Mesendoderm (in vitro differentiated cells): ENCODE data around the gene WASL.
"Not testable (repeated sequence)": the region's sequence is repeated elsewhere in the genome, so short reads cannot be mapped to it uniquely, and the experiment has no call there.

Source experiments
- DNase-seq: peaks from one replicate; pipeline ENCODE4 v3.0.0; 2013
- H2AK5ac ChIP-seq: 2 replicates; pipeline ENCODE4 v1.6.1; 2013; ENCODE audit warnings: low read length, inconsistent platforms
- H2BK120ac ChIP-seq: 2 replicates; pipeline ENCODE4 v1.6.1; 2013; ENCODE audit warnings: low read depth, mild to moderate bottlenecking, low read length, moderate library complexity, mixed read lengths
- H2BK15ac ChIP-seq: replicated peaks from 2 replicates; pipeline ENCODE4 v1.6.1; 2013; ENCODE audit warnings: low read depth, mild to moderate bottlenecking, moderate library complexity
- H2BK5ac ChIP-seq: 2 replicates; pipeline ENCODE4 v1.6.1; 2013; ENCODE audit warnings: low read length, inconsistent platforms
- H3K18ac ChIP-seq: 2 replicates; pipeline ENCODE4 v1.6.1; 2013; ENCODE audit warnings: mild to moderate bottlenecking, low read length, mixed read lengths
- H3K23ac ChIP-seq: one replicate; pipeline ENCODE4 v1.6.1; 2013; ENCODE audit warnings: low read length
- H3K27ac ChIP-seq: 2 replicates; pipeline ENCODE4 v1.5.1; 2013; ENCODE audit warnings: low read depth, mild to moderate bottlenecking, inconsistent platforms, low read length, moderate library complexity
- H3K27me3 ChIP-seq: 2 replicates; pipeline ENCODE4 v1.6.1; 2013; ENCODE audit warnings: low read length, control low read depth, mild to moderate bottlenecking, inconsistent platforms; ENCODE audit not compliant: insufficient read depth, poor library complexity
- H3K36me3 ChIP-seq: 2 replicates; pipeline ENCODE4 v1.6.1; 2013; ENCODE audit warnings: low read length, inconsistent platforms; ENCODE audit not compliant: control insufficient read depth, insufficient read depth
- H3K4ac ChIP-seq: one replicate; pipeline ENCODE4 v1.6.1; 2013; ENCODE audit warnings: low read depth, mild to moderate bottlenecking, low read length, moderate library complexity
- H3K4me1 ChIP-seq: 2 replicates; pipeline ENCODE4 v1.6.1; 2013; ENCODE audit warnings: low read depth, low read length, inconsistent platforms; ENCODE audit not compliant: control insufficient read depth
- H3K4me2 ChIP-seq: 2 replicates; pipeline ENCODE4 v1.6.1; 2013; ENCODE audit warnings: low read length
- H3K4me3 ChIP-seq: 2 replicates; pipeline ENCODE4 v1.5.1; 2013; ENCODE audit warnings: mild to moderate bottlenecking, low read length
- H3K56ac ChIP-seq: one replicate; pipeline ENCODE4 v1.6.1; 2013; ENCODE audit warnings: low read length
- H3K79me1 ChIP-seq: 2 replicates; pipeline ENCODE4 v1.6.1; 2013; ENCODE audit warnings: low read length, inconsistent platforms
- H3K79me2 ChIP-seq: 2 replicates; pipeline ENCODE4 v1.6.1; 2013; ENCODE audit warnings: mild to moderate bottlenecking, low read length; ENCODE audit not compliant: control insufficient read depth, insufficient read depth
- H3K9ac ChIP-seq: 2 replicates; pipeline ENCODE4 v1.6.1; 2013; ENCODE audit warnings: low read length, inconsistent platforms
- H4K5ac ChIP-seq: one replicate; pipeline ENCODE4 v1.6.1; 2013; ENCODE audit warnings: low read length
- H4K8ac ChIP-seq: one replicate; pipeline ENCODE4 v1.6.1; 2013; ENCODE audit warnings: low read depth, mild to moderate bottlenecking, control low read depth, low read length, moderate library complexity
- WGBS: extraction: QIAGEN DNeasy Blood & Tissue Kit; methylation state at CpG from one replicate; pipeline ENCODE4 v1.1.7; 2013; ENCODE audit warnings: low lambda C conversion rate, missing lambda C conversion rate; ENCODE audit not compliant: insufficient coverage; ENCODE audit errors: extremely low coverage; 5-methylcytosine and 5-hydroxymethylcytosine counted together

Gene WASL

GRCh38 chr7:123787220-123788007, 38.6 kb upstream of the WASL start:
- Histone ChIP-seq H3K9ac (no peak overlapping the region), H2BK15ac (no peak overlapping the region), H3K4ac (no peak overlapping the region), H4K5ac (no peak overlapping the region), H2AK5ac (no peak overlapping the region), H3K27ac (no peak overlapping the region), H2BK120ac (no peak overlapping the region), H3K18ac (no peak overlapping the region), H4K8ac (no peak overlapping the region), H3K79me1 (no peaks in the 10 kb centered on the region), H3K56ac (peak overlapping the region; percentile 54), H3K4me3 (no peak overlapping the region), H3K4me1 (no peaks in the 10 kb centered on the region), H3K4me2 (no peak overlapping the region), H3K79me2 (no peaks in the 10 kb centered on the region), H3K23ac (no peak overlapping the region), H2BK5ac (no peak overlapping the region), H3K27me3 (no peaks in the 10 kb centered on the region), H3K36me3 (no peaks in the 10 kb centered on the region)
- WGBS: no CpG with 5 or more reads among the region's 3 CpGs
- DNase-seq: peak; percentile 72

GRCh38 chr7:123784263-123784662, 35.5 kb upstream of the WASL start:
- no peak overlapping the region for H2BK120ac ChIP-seq
- no peak overlapping the region for H4K8ac ChIP-seq
- H3K9ac ChIP-seq: no peak overlapping the region
- no peak for DNase-seq
- H3K4ac ChIP-seq: no peak overlapping the region
- no peak overlapping the region for H3K27ac ChIP-seq
- no peaks in the 10 kb centered on the region for H3K79me1 ChIP-seq
- H3K4me2 ChIP-seq: no peak overlapping the region
- H3K56ac ChIP-seq: no peak overlapping the region
- no peak overlapping the region for H3K18ac ChIP-seq
- H3K4me3 ChIP-seq: no peak overlapping the region
- no peak overlapping the region for H3K23ac ChIP-seq
- H3K27me3 ChIP-seq: no peaks in the 10 kb centered on the region
- H2AK5ac ChIP-seq: no peak overlapping the region
- no peak overlapping the region for H2BK15ac ChIP-seq
- H3K36me3 ChIP-seq: no peaks in the 10 kb centered on the region
- H2BK5ac ChIP-seq: no peak overlapping the region
- H3K4me1 ChIP-seq: peaks cover 2% of the 10 kb centered on the region
- H4K5ac ChIP-seq: no peak overlapping the region
- no peaks in the 10 kb centered on the region for H3K79me2 ChIP-seq

GRCh38 chr7:123783820-123784219, 35.0 kb upstream of the WASL start:
- H3K79me2 ChIP-seq: no peaks in the 10 kb centered on the region
- H2BK15ac ChIP-seq: no peak overlapping the region
- 100% methylated on average over 1 of the region's 3 CpGs for WGBS
- H3K4me1 ChIP-seq: peaks cover 2% of the 10 kb centered on the region
- no peak overlapping the region for H2AK5ac ChIP-seq
- no peak overlapping the region for H2BK5ac ChIP-seq
- no peak overlapping the region for H2BK120ac ChIP-seq
- H3K4me3 ChIP-seq: no peak overlapping the region
- H3K27me3 ChIP-seq: no peaks in the 10 kb centered on the region
- DNase-seq: no peak
- no peak overlapping the region for H3K4me2 ChIP-seq
- no peak overlapping the region for H3K9ac ChIP-seq
- H3K79me1 ChIP-seq: no peaks in the 10 kb centered on the region
- no peak overlapping the region for H3K18ac ChIP-seq
- H3K56ac ChIP-seq: no peak overlapping the region
- no peaks in the 10 kb centered on the region for H3K36me3 ChIP-seq
- no peak overlapping the region for H3K23ac ChIP-seq
- no peak overlapping the region for H4K8ac ChIP-seq
- H3K4ac ChIP-seq: no peak overlapping the region
- H4K5ac ChIP-seq: no peak overlapping the region
- no peak overlapping the region for H3K27ac ChIP-seq

- Histone ChIP-seq H3K18ac (peak overlapping the region; percentile 97), H3K4me3 (no peak overlapping the region), H2BK120ac (peak overlapping the region; percentile 96), H3K4ac (no peak overlapping the region), H2BK5ac (peak overlapping the region; percentile 84), H4K5ac (no peak overlapping the region), H3K4me2 (no peak overlapping the region), H3K27ac (peak overlapping the region; percentile 81), H3K23ac (no peak overlapping the region), H4K8ac (no peak overlapping the region), H3K36me3 (no peaks in the 10 kb centered on the region), H2AK5ac (peak overlapping the region; percentile 40), H3K79me1 (no peaks in the 10 kb centered on the region), H3K56ac (no peak overlapping the region), H3K9ac (no peak overlapping the region), H3K79me2 (no peaks in the 10 kb centered on the region), H3K4me1 (peaks cover 2% of the 10 kb centered on the region), H3K27me3 (no peaks in the 10 kb centered on the region), H2BK15ac (no peak overlapping the region)
- no CpG with 5 or more reads among the region's 2 CpGs for WGBS
- no peak for DNase-seq
These were observed 33.4 kb upstream of the WASL start for GRCh38 chr7:123782071-123782798.

GRCh38 chr7:123780472-123780871, 31.7 kb upstream of the WASL start:
- H3K9ac ChIP-seq, H3K23ac ChIP-seq, H3K18ac ChIP-seq, H2AK5ac ChIP-seq, H3K4me2 ChIP-seq, H3K56ac ChIP-seq, H4K5ac ChIP-seq, H3K79me2 ChIP-seq, H3K27ac ChIP-seq, DNase-seq, H3K36me3 ChIP-seq, H3K4me3 ChIP-seq, H2BK5ac ChIP-seq, H3K27me3 ChIP-seq, H2BK120ac ChIP-seq, H3K4me1 ChIP-seq, H4K8ac ChIP-seq, H3K4ac ChIP-seq, H3K79me1 ChIP-seq, H2BK15ac ChIP-seq: not testable (repeated sequence)
- whole genome bisulfite sequencing: no CpG with 5 or more reads among the region's 2 CpGs
